WTC11 (cell line): ENCODE measurements around the gene RUVBL1.

Experiments used
- CREB1 ChIP-seq: sonication (generic); formaldehyde crosslinking; IDR thresholded peaks from 2 replicates; pipeline ENCODE4 v1.8.0; 2023; ENCODE audit warnings: mild to moderate bottlenecking, missing genetic modification reagents
- MLX ChIP-seq: sonication (generic); formaldehyde crosslinking; IDR thresholded peaks from 2 replicates; pipeline ENCODE4 v1.8.1; 2023; ENCODE audit warnings: mild to moderate bottlenecking, missing genetic modification reagents, moderate library complexity
- PREB ChIP-seq: sonication (generic); formaldehyde crosslinking; IDR thresholded peaks from 2 replicates; pipeline ENCODE4 v1.8.1; 2022; ENCODE audit warnings: mild to moderate bottlenecking, missing genetic modification reagents, moderate library complexity, borderline replicate concordance
- TEAD4 ChIP-seq: sonication (generic); formaldehyde crosslinking; IDR thresholded peaks from 2 replicates; pipeline ENCODE4 v1.8.0; 2022; ENCODE audit warnings: mild to moderate bottlenecking, missing genetic modification reagents
- TF ChIP-seq, protein P1 (sequence below): fragments of 200-600 bp; IDR thresholded peaks from 2 replicates; pipeline ENCODE4 v1.8.0; 2022; ENCODE audit warnings: antibody characterized with exemption
- TF ChIP-seq, protein P2 (sequence below): sonication (generic); formaldehyde crosslinking; IDR thresholded peaks from 2 replicates; pipeline ENCODE4 v1.8.1; 2022; ENCODE audit warnings: mild to moderate bottlenecking, moderate library complexity, missing genetic modification reagents

DNA sequence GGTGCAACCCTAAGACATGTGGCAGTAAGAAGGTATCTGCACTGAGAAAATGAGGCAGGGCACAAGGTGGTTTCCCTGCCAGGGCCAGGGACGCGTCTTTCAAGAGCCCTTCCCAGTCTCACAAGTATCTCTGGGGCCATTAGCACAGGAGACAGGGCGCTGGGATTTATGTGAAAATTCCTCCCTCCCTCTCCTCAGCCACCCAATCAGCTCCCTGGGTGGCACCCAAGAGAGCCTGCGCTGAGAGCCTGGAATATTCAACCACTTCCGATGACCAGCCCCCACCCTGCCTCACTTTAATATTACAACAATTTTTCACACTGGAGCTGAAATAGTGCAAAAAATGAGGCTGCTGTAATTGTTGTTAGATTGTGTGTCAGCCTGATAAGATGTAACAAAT, 45.3 kb downstream of the RUVBL1 start:
- TF ChIP-seq, protein P1, sequence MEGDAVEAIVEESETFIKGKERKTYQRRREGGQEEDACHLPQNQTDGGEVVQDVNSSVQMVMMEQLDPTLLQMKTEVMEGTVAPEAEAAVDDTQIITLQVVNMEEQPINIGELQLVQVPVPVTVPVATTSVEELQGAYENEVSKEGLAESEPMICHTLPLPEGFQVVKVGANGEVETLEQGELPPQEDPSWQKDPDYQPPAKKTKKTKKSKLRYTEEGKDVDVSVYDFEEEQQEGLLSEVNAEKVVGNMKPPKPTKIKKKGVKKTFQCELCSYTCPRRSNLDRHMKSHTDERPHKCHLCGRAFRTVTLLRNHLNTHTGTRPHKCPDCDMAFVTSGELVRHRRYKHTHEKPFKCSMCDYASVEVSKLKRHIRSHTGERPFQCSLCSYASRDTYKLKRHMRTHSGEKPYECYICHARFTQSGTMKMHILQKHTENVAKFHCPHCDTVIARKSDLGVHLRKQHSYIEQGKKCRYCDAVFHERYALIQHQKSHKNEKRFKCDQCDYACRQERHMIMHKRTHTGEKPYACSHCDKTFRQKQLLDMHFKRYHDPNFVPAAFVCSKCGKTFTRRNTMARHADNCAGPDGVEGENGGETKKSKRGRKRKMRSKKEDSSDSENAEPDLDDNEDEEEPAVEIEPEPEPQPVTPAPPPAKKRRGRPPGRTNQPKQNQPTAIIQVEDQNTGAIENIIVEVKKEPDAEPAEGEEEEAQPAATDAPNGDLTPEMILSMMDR, result no peak
- TF ChIP-seq, protein P2, sequence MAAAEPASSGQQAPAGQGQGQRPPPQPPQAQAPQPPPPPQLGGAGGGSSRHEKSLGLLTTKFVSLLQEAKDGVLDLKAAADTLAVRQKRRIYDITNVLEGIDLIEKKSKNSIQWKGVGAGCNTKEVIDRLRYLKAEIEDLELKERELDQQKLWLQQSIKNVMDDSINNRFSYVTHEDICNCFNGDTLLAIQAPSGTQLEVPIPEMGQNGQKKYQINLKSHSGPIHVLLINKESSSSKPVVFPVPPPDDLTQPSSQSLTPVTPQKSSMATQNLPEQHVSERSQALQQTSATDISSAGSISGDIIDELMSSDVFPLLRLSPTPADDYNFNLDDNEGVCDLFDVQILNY, result no peak
- TF ChIP-seq MLX (CRISPR knock-in tag) (no peak), PREB (CRISPR knock-in tag) (no peak), CREB1 (no peak), TEAD4 (no peak)
